Measurements from ENCODE around the gene IL1R2. TPM values are rescaled to one million over a fixed set of nuclear protein-coding genes. Genes with fewer than 3 reads are reported as not detected.
A peak's percentile ranks its signal among the peaks of the same experiment; 100 is the strongest.

IL1R2 gene
- total and polyA plus RNA-seq, 2 of the 13 experiments (the other 11 are each of a cell fraction or from before 2014, with no cell fraction given), result 3.6 to 7.3 TPM

GRCh38 chr2:102057502-102058292 lies 65.9 kb downstream of the IL1R2 start (continued):
- TF ChIP-seq KDM5B (CRISPR knock-in tag; IDR thresholded peaks at IDR 0.05; ENCODE audit: borderline replicate concordance) (no peak), RBM39 (IDR thresholded peaks at IDR 0.05; ENCODE audit: low read depth, low read length, poor library complexity, severe bottlenecking) (no peak), FOXP4 (CRISPR knock-in tag; IDR thresholded peaks at IDR 0.05) (peak; percentile 99), ZNF335 (CRISPR knock-in tag; IDR thresholded peaks at IDR 0.05) (peak; percentile 76; the same call in 1 of the 2 replicates), FOSL2 (CRISPR knock-in tag; IDR thresholded peaks at IDR 0.05) (peak; percentile 85), SMARCC2 (IDR thresholded peaks at IDR 0.05) (no peak), ZBTB8A (CRISPR knock-in tag; IDR thresholded peaks at IDR 0.05; ENCODE audit: borderline replicate concordance, low read depth) (no peak), ZNF256 (CRISPR knock-in tag; conservative IDR thresholded peaks at IDR 0.05) (no peak), ZNF607 (CRISPR knock-in tag; IDR thresholded peaks at IDR 0.05; ENCODE audit: borderline replicate concordance) (peak; percentile 72), FOXP1 (IDR thresholded peaks at IDR 0.05) (peak; percentile 77; the same call in 1 of the 2 replicates), FOXP1 (CRISPR knock-in tag; IDR thresholded peaks at IDR 0.05) (peak; percentile 99), STAG1 (CRISPR knock-in tag; IDR thresholded peaks at IDR 0.05) (peak; percentile 51), DMAP1 (CRISPR knock-in tag; IDR thresholded peaks at IDR 0.05) (peak; percentile 80), PLSCR1 (CRISPR knock-in tag; IDR thresholded peaks at IDR 0.05; ENCODE audit: borderline replicate concordance) (no peak), ZNF124 (CRISPR knock-in tag; IDR thresholded peaks at IDR 0.05) (peak; percentile 76; the same call in 1 of the 2 replicates), MAX (IDR thresholded peaks at IDR 0.05) (peak; percentile 92), HMGA1 (CRISPR knock-in tag; conservative IDR thresholded peaks at IDR 0.05) (no peak), ZNF432 (CRISPR knock-in tag; IDR thresholded peaks at IDR 0.05; ENCODE audit: borderline replicate concordance) (no peak), TFDP1 (CRISPR knock-in tag; IDR thresholded peaks at IDR 0.05; ENCODE audit: borderline replicate concordance) (peak; percentile 87; the same call in 1 of the 2 replicates), HIC2 (CRISPR knock-in tag; IDR thresholded peaks at IDR 0.05; ENCODE audit: low read depth) (no peak; the same call in 1 of the 2 replicates), EZH2 (conservative IDR thresholded peaks at IDR 0.05; ENCODE audit: low read depth, low read length) (no peak), SETDB1 (CRISPR knock-in tag; IDR thresholded peaks at IDR 0.05; ENCODE audit: borderline replicate concordance) (no peak), CREB3 (CRISPR knock-in tag; IDR thresholded peaks at IDR 0.05) (no peak; the same call in 1 of the 2 replicates), ZFP62 (CRISPR knock-in tag; IDR thresholded peaks at IDR 0.05) (no peak)
